Activated CD4-positive, alpha-beta T cell treated with anti-CD3 and anti-CD28 coated beads, Interleukin-2, amount 50 U/mL, for 48 hours (primary cell): Measurements from ENCODE around the gene ELMO3.

Experiments used
- DNase-seq, 2 experiments: peaks; one replicate each; pipeline ENCODE4 v3.0.0-alpha.2; 2020

ELMO3 gene

GRCh38 chr16:67200491-67200890, 1.6 kb downstream of the ELMO3 start:
- DNase-seq, result no peak

DNA sequence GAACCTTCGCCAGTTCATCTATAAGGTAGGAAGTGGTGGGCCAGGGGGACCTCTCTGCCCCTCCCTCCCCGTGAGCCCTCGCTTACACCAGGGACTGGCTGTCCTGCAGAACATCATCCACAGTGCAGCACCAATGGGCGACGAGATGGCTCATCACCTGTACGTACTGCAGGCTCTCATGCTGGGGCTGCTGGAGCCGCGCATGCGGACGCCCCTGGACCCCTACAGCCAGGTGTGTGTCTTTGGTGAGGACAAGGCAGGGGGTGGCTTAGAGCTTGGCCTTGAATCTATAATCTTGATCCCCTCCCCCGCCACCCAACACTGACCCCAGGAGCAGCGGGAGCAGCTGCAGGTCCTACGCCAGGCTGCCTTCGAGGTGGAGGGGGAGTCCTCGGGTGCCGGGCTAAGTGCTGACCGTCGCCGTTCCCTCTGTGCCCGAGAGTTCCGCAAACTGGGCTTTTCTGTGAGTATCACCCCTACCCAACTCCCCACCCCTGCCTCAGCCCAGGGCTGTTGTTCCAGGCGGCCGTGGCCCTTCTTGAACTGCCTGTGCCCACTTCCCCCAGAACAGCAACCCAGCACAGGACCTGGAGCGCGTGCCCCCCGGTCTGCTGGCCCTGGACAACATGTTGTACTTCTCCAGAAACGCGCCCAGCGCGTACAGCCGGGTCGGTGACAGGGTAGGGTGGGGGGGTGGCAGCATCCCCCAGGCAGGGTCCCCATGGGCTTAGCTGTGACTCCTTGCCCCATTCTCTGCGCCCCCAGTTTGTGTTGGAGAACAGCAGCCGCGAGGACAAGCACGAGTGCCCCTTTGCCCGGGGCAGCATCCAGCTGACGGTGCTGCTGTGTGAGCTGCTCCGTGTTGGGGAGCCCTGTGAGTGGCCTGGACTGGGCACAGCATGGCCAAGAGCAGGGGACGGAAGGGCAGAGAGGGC, 2.7 kb downstream of the ELMO3 start:
- DNase-seq, result no peak

GRCh38 chr16:67202426-67202825, 3.5 kb downstream of the ELMO3 start:
- DNase-seq, result no peak

DNA sequence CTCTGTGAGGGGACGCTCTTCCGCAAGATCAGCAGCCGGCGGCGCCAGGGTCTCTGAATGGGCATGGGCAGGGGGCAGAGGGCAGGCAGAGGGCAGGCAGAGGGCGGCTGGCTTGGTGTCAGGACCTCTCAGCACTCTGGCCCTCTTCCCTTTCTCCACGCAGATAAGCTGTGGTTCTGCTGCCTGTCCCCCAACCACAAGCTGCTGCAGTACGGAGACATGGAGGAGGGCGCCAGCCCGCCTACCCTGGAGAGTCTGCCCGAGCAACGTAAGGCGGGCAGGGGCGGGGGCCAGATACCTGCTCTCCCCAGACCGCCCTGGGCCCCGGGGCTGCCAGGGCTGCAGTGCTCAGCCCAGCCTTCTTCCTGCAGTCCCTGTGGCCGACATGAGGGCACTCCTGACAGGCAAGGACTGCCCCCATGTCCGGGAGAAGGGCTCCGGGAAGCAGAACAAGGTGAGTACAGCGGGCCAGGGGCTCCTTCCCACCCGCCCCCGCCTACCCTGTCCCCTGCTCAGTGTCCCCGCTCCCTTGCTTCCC, 4.1 kb downstream of the ELMO3 start:
- DNase-seq, result no peak

DNA sequence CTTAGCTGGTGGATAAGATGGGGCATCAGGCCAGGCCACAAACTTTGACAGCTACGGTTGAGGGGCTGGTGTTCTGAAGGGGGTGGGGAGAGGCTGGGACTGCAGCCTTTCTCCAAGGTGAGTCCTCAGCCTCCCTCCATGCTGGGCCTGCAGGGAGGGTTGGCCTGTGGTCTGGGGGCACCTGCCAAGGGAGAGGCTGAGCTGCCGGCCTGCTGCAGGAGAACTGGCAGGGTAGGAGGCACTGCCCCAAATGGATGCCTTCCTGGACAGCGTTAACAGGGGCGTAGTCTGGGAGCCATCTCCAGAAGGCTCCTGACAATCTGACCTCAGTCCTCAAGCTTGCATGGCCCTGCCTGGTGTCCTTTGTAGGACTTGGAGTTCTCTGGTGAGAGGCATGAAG, 5.1 kb downstream of the ELMO3 start:
- no peak for DNase-seq

- DNase-seq, result no peak
These were observed 7.4 kb downstream of the ELMO3 start for GRCh38 chr16:67206129-67206837.

GRCh38 chr16:67206838-67207248, 7.9 kb downstream of the ELMO3 start:
- no peak for DNase-seq

- no peak for DNase-seq
These were observed 8.5 kb downstream of the ELMO3 start for GRCh38 chr16:67207249-67208091.

GRCh38 chr16:67208154-67208896, 9.4 kb downstream of the ELMO3 start:
- DNase-seq, result no peak

- no peak for DNase-seq
These were observed 10.6 kb downstream of the ELMO3 start for GRCh38 chr16:67209565-67209964.

- no peak for DNase-seq
These were observed 11.4 kb downstream of the ELMO3 start for GRCh38 chr16:67210069-67210937.

DNA sequence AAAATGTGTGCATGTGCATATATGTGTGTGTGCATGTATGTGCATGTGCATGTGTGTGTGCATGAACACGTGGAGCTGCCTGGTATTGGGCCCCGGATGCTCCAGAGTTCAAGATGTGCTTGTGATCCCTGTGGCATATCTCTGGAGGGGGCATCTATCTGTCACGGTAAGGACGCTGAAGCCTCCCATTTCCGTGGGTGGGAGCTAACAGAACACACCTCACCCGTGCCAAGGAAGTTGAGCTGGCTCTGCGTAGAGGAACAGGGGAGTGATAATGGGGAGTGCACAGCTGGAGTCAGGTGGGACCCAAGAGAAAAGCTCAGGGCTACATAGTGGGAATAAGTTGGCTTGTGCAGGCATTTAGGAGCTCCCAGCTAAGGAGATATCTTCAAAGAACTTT, 12.7 kb downstream of the ELMO3 start:
- no peak for DNase-seq

- DNase-seq, result no peak
These were observed 13.8 kb downstream of the ELMO3 start for GRCh38 chr16:67212766-67213165.

GRCh38 chr16:67213197-67214019, 14.5 kb downstream of the ELMO3 start:
- no peak for DNase-seq

DNA sequence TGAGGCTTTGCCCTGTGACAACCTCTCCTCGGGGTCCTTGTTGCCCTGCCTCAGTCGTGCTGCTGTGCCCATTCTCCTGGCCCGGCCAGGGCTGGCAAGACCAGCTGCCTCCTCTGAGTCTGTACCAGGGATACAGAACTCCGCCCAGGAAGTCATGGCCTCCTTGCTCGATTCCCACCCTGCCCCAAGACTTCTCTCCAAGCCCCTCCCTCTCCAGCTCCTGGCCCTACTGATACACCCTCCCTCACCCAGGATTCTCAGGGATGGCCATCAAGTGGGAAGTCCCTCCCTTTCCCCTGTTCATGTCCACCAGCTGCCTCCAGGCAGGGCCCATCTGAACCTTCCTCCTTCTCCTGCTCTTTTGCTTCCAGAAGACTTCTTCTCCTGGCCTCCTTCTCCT, 16.8 kb downstream of the ELMO3 start:
- no peak for DNase-seq

- DNase-seq, result no peak
These were observed 17.9 kb downstream of the ELMO3 start for GRCh38 chr16:67216612-67217490.

GRCh38 chr16:67223992-67224391, 25.1 kb downstream of the ELMO3 start:
- no peak for DNase-seq

DNA sequence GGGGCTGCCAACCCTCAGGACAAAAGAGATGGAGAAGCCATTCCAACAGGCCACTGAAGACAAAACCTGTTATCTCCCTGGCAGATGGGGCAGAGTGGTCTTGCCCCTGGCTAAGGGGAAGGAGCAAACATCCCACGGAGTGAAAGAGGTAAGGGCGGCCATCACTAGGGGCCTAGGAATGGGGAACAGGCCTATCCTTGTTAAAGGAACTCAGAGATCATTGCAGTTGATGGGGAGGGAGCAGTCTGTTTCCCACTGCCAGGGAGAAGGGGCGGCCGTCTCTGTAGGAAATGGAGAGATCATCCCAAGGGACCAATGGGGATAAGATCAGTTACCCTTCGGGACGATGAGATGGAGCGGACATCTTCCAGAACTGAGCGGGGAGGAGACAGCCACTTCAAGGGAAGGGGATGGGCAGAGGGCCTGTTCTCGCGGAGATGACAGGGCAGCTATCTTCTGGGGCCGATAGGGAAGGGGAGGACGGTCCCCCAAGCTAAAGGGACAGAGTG, 27.4 kb downstream of the ELMO3 start:
- no peak for DNase-seq
